Measurements from ENCODE around the gene SLFN12L.
"Not testable (repeated sequence)": the region's sequence is repeated elsewhere in the genome, so short reads cannot be mapped to it uniquely, and the experiment has no call there.

The SLFN12L gene

GRCh38 chr17:35491417-35491816 lies 46.1 kb downstream of the SLFN12L start:
- no peak for DNase-seq

DNA sequence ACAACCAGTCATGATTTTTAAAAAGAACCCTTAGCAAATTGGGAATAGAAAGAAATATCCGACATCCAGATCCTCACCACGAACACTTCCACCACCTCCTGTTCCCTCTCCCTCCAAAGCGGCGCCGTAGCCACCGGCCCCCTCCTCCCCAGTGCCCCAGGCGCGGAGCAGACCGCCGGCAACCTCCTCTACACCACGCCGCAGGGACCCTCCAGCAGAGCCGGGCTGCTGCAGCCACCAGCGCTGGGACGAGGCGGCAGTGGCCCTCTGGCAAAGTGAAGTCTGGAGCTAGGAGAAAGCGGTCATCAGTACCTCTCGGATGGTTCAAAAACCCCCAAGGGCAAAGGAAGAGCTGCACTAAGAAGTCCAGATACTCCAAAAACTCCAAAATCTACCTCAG lies 47.5 kb downstream of the SLFN12L start:
- no peak for DNase-seq

GRCh38 chr17:35488991-35489390 lies 48.5 kb downstream of the SLFN12L start:
- no peak for DNase-seq

- no peak for DNase-seq
These were observed 50.4 kb downstream of the SLFN12L start for GRCh38 chr17:35486920-35487732.

GRCh38 chr17:35479271-35479670 lies 58.2 kb downstream of the SLFN12L start:
- no peak for DNase-seq

DNA sequence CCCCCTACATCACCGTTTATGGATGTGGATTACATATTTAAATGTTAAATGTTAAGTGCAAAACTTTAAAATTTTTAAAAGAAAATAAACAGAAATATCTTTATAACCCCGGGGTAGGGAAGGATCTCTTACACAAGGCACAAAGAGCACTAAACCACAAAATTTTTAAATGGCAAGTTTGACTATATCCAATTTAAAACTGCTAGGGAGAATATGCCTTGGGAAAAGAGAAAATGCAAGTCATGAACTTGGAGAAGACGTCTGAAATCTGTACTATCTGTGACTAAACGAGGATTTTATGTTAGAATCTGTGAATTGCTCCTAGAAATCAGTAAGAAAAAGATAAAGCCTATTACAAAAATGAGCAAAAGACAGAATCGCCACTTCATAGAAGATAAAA lies 60.2 kb downstream of the SLFN12L start:
- no peak for DNase-seq

- DNase-seq: no peak
These were observed 61.1 kb downstream of the SLFN12L start for GRCh38 chr17:35476283-35476820.

- DNase-seq: no peak
These were observed 69.0 kb downstream of the SLFN12L start for GRCh38 chr17:35468475-35468874.

DNA sequence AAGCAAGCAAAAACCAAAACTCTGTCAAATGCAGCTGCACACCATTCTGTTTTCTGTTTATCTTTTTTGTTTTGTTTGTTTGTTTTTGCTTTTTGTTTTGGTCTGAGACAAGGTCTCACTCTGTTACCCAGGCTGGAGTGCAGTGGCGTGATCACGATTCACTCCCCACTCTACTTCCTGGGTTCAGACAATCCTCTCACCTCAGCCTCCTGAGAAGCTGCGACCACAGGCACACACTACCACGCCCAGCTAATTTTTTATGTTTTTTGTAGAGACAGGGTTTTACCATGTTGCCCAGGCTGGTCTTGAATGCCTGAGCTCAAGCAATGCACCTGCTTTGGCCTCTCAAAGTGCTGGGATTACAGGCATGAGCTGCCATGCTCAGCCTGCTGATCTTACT lies 69.7 kb downstream of the SLFN12L start:
- no peak for DNase-seq

DNA sequence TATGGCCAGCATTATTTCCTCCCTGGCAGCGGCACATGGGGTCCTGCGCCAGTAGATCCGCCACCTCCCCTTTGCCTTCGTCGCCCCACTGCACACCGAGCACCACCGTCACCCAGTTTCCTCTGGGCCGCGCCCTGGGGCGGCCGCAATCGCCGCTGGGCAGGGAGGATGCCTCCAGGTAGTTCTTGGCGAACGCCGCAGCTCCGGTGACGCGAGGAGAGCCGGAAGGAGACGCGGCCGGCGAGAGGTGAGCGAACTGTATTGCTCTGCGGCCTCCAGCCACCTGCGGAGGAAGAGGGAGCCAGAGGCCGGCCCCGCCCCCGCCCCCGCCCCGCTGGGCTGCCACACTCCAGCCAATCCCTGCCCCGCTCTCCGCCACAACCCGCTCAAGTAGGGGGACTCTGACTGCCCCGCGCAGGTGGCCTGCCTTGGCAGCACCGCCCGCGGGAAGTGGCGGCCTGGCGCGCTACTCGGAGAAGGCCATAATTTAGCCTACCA lies 77.1 kb downstream of the SLFN12L start:
- DNase-seq: no peak

DNA sequence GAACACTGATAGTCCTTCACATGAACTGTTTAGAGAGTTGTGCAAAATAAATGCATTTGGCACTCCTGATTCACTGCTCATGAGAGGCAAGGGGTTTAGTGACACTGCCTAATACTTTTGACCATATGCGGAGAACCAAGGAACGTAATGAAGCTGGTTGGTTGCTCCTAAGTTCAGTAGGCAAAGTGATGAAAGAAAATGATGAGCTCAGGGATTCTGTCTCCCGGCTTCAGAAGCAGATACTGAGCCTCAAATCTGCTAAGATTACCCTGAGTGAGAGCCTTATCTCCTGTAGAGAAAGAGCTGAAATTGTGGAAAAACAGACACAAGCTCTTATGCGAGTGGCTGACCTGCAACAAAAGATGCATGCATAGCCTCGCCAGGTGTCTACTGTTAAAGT lies 83.4 kb downstream of the SLFN12L start:
- DNase-seq: not testable (repeated sequence)

DNA sequence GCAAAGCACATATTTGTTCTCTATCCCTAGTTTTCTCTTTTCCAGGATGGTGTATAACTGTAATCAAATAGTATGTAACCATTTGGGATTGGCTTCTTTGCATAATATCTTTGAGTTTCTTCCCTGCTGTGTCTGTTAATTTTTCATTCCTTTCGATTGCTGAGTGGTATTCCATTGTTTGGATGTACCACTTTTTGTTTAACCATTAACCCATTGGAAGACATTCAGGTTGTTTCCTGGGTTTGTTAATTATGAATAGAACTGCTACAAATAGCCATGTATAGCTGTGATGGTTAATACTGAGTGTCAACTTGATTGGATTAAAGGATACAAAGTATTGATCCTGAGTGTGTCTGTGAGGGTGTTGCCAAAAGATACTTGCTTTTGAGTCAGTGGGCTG lies 84.3 kb downstream of the SLFN12L start:
- no peak for DNase-seq

DNA sequence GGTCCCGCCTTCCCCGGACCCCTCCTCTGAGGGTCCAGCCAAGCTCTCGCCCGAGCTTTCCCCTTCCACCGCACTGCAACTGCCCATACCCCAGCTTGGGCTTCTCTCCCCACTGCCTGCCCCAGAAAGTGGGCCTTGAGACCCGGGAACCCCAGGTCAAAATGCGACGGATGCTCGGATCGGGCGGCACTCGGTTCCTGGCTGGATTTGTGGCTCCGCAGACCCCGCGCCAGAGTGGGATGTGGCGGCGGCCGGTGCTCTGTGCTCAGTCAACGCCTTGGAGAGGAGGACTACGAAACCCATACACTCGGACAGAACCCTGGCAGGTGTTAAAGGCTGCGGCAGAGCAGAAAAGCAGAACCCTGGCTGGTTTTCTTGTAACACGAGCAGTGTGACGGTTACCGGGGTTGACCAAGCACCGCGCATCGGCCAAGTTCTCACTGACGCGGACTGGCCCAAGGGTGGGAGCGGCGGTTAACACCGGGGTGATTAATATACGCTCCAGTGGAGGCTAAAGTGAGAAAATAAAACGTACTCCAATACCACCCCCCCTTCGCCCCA lies 88.0 kb downstream of the SLFN12L start:
- no peak for DNase-seq

- DNase-seq: no peak
These were observed 88.6 kb downstream of the SLFN12L start for GRCh38 chr17:35448899-35449227.

DNA sequence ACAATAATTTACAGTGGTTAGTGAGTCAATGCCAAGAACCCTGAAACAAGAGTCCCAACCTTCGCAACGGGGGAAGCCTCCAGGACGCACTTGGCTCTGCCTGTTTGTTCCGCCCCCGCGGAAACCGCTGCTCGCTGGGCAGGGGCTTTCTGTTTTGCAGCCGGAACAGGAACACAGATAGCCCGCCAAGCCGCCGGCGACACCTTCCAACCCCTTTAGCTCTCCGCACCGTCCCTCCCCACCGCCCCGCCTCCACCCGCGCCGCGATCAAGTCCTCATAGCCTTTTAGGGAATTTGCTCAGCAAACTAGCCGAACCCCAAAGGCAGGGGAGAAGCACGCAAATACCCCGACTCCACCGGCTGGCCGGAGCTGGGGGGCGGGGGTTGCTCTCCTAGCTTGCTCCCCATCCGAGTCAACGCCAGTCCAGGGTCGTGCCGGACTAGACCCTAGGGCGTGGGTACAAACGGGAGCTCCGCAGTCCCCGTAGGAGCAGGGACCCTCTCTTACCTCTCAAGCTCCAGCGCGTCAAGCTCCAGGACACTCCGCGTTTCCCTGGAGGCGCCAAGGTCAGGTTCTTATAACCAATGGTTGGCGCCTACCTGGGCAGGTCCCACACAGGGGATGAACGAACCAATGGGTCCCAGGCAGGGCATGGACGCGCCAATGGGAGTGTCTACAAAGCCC lies 89.1 kb downstream of the SLFN12L start, which contains the start of gene SLFN13:
Gene SLFN13 (minus strand): TSS at position 553 of the 685 bp plus-strand sequence. CDS start 3,086 bp downstream, outside the sequence.
- peak; percentile 39 for DNase-seq

- DNase-seq: no peak
These were observed 90.0 kb downstream of the SLFN12L start for GRCh38 chr17:35447499-35447898.

DNA sequence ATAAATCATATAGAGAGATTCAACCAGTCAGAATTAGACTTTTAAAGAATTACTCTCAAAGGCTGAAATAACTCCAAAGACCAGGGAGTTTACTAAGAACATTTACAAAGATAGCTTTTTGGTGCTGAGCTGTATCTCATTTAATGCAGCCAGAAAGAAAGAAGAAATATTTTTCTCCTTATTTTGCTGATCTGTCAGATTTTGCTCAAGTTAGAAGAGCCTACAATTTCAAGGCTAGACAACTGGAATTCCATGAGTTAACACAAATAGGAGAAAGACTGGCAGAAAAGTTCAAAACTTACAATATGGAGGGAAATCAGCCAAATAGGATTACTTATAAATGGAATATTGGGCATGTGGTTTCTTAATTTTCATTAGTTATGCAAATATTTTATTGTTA lies 99.0 kb downstream of the SLFN12L start:
- DNase-seq: no peak

DNA sequence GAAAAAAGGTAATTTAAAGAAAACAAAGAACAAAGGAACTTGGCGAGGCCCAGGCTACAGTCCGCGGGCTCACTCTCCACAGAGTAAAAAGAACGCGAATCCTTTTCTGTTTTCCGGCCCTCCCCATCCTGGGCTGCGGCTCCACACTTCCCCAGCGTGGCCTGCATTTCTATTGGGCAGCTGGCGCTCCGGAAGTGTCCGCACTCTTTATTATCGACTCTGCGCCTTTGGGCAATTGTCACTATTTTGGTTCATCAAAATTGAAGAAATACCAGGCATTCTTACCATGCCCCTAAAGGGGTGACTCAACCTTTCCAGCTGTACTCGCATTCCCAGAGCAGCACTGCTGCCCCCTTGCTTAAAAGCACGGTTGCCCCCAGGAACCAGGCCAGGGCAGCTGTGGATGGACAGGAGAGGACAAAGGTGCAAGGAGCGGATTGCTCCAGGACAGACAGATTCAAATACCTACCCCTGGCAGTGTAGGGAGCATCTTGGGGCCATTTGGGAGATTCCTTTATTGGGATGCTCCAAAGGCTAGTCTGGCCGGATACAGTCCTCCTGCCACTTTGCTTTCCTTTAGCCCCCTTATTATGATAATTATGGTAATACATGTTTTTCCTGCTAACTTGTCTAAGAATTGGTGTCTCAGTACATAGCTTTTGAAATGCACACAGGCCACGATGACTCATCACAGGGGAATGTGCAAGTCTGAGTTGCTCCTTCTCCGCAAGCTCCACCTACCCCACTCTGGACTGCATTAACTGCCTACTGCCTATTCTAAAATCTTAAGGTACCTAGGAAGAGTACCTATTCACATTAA lies 104.2 kb downstream of the SLFN12L start:
- no peak for DNase-seq

- no peak for DNase-seq
These were observed 105.1 kb downstream of the SLFN12L start, which contains the start of gene SLFN12 for GRCh38 chr17:35432176-35433074. TSS of gene SLFN12 (minus strand) at chr17:35432500. CDS start at chr17:35423028, 9,472 bp downstream.

DNA sequence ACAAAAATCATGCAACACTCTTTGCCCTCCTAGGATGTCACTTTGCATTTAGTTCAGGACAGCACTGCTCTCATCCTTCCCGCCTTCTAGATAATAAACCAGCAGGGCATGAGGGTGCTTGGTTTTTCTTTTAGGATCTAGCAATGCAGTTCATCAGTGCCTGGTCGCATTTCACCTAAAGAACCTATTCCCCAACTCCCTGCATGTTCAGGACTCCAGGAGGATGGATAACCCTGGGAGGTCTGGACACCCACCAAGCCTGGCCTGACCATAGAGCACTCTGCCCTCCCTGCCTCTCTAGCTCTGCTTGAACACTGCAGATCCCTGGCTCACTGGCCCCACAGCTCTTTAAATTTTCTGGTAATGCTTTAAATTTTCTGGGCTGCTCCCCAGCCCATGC lies 107.8 kb downstream of the SLFN12L start:
- DNase-seq: no peak

GRCh38 chr17:35428229-35428628 lies 109.2 kb downstream of the SLFN12L start:
- no peak for DNase-seq

DNA sequence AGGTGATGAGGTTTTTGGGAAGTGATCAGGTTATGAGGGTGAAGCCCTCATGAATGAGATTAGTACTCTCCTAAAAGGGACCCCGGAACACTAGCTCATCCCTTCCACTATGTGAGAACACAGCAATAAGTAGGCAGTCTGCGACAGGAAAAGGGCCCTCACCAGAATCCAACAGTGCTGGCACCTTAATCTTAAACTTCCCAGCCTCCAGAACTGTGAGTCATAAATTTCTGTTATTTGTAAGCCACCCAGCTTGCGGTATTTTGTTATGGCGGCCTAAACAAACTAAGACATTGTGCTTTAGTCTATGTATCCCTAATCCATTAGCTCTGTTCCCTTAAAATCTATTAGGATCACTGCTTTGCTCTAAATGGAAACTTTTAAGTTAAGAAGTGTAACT lies 113.7 kb downstream of the SLFN12L start:
- DNase-seq: no peak
